ENCODE data around the gene DENND6B. TPM values are rescaled to one million over a fixed set of nuclear protein-coding genes. Genes with fewer than 3 reads are reported as not detected.

DENND6B gene
- total and polyA plus RNA-seq, 4 donors, result 0.86 to 1.2 (median 1.1) TPM

- Histone ChIP-seq H3K27me3 (ENCODE audit: control insufficient read depth in 4 of 4, insufficient read depth in 4 of 4, low read length in 3 of 4) (no peaks in the 10 kb centered on the region), H3K9ac (ENCODE audit: low read depth in 1 of 2, low read length in 2 of 2) (peak overlapping the region in 1 of 2 donors; percentile 57), H3K4me1 (ENCODE audit: control insufficient read depth in 4 of 4, insufficient read depth in 4 of 4, low read length in 3 of 4) (peaks cover 3 to 23% (median 16%) of the 10 kb centered on the region in 4 donors), H3K36me3 (ENCODE audit: control insufficient read depth in 4 of 4, insufficient read depth in 3 of 4, low read depth in 1 of 4, low read length in 3 of 4) (no peaks in the 10 kb centered on the region), H3K27ac (ENCODE audit: low read depth in 1 of 2, low read length in 2 of 2) (peak overlapping the region in 1 of 2 donors; percentile 72), H3K4me3 (ENCODE audit: low read depth in 1 of 3, low read length in 3 of 3) (peak overlapping the region in 1 of 3 donors; percentile 89), H3K9me3 (ENCODE audit: control insufficient read depth in 4 of 4, low read length in 3 of 4) (no peaks in the 10 kb centered on the region)
- 14% methylated on average over 26 of the region's 26 CpGs for WGBS
- peak; percentile 90 for DNase-seq (ENCODE audit: low spot score)
- TF ChIP-seq RXRA (IDR thresholded peaks at IDR 0.05) (peak in 1 of 2 donors; percentile 60), RAD21 (IDR thresholded peaks at IDR 0.05) (peak in 1 of 2 donors; percentile 96), JUND (IDR thresholded peaks at IDR 0.05) (no peak), HNF4A (conservative IDR thresholded peaks at IDR 0.05) (peak in 1 of 2 donors; percentile 24)
- TF ChIP-seq, protein P1, sequence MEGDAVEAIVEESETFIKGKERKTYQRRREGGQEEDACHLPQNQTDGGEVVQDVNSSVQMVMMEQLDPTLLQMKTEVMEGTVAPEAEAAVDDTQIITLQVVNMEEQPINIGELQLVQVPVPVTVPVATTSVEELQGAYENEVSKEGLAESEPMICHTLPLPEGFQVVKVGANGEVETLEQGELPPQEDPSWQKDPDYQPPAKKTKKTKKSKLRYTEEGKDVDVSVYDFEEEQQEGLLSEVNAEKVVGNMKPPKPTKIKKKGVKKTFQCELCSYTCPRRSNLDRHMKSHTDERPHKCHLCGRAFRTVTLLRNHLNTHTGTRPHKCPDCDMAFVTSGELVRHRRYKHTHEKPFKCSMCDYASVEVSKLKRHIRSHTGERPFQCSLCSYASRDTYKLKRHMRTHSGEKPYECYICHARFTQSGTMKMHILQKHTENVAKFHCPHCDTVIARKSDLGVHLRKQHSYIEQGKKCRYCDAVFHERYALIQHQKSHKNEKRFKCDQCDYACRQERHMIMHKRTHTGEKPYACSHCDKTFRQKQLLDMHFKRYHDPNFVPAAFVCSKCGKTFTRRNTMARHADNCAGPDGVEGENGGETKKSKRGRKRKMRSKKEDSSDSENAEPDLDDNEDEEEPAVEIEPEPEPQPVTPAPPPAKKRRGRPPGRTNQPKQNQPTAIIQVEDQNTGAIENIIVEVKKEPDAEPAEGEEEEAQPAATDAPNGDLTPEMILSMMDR (IDR thresholded peaks at IDR 0.05; ENCODE audit: low read depth, low read length, missing input control), result peak; percentile 98
Observed at GRCh38 chr22:50341977-50342650, 15.3 kb upstream of the DENND6B start.

DNA sequence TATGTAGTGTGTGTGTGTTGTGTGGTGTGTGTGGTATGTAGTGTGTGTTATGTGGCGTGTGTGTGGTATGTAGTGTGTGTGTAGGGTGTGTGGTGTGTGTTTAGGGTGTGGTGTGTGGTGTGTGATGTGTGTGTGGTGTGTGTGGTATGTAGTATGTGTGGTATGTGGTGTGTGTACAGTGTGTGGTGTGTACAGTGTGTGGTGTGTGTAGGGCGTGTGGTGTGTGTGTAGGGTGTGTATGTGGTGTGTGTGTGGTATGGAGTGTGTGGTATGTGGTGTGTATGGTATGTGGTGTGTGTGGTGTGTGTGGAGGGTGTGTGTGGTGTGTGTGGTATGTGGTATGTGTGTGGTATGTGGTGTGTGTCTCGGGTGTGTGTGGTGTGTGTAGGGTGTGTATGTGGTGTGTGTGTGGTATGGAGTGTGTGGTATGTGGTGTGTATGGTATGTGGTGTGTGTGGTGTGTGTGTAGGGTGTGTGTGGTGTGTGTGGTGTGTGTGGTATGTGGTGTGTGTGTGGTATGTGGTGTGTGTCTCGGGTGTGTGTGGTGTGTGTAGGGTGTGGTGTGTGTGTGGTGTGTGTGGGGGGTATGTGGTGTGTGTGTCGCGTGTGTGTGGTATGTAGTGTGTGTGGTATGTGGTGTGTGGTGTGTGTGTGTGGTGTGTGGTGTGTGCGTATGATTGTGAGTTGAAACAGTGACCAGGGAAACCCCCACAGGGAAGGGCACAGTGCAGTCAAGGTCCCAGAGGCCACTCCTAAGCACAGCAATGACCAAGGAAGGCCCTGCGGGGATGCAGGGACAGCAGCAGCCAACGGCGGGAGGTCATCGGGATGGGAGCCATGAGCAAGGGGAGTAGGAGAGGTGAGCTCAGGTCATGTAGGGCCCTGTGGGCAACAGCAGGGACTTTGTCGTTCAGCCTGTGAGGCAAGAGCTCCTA is 13.4 kb upstream of the DENND6B start:
- H3K4me1 ChIP-seq (ENCODE audit: control insufficient read depth in 4 of 4, insufficient read depth in 4 of 4, low read length in 3 of 4), result peaks cover 3 to 20% (median 9%) of the 10 kb centered on the region in 4 donors
- no peak for TF ChIP-seq JUND (IDR thresholded peaks at IDR 0.05)
- TF ChIP-seq, protein P1 (IDR thresholded peaks at IDR 0.05; ENCODE audit: low read depth, low read length, missing input control), result no peak
- TF ChIP-seq EGR1 (IDR thresholded peaks at IDR 0.05; ENCODE audit: low read depth in 2 of 2), result no peak
- no peak for TF ChIP-seq RAD21 (IDR thresholded peaks at IDR 0.05)
- no peak for TF ChIP-seq GABPA (IDR thresholded peaks at IDR 0.05 in 1 of 2, conservative IDR thresholded peaks at IDR 0.05 in 1 of 2)
- no peak for TF ChIP-seq FOXA2 (IDR thresholded peaks at IDR 0.05)
- no peak for TF ChIP-seq REST (IDR thresholded peaks at IDR 0.05)
- no peak for TF ChIP-seq TAF1 (conservative IDR thresholded peaks at IDR 0.05)
- TF ChIP-seq ATF3 (IDR thresholded peaks at IDR 0.05), result no peak
- TF ChIP-seq, protein P2, sequence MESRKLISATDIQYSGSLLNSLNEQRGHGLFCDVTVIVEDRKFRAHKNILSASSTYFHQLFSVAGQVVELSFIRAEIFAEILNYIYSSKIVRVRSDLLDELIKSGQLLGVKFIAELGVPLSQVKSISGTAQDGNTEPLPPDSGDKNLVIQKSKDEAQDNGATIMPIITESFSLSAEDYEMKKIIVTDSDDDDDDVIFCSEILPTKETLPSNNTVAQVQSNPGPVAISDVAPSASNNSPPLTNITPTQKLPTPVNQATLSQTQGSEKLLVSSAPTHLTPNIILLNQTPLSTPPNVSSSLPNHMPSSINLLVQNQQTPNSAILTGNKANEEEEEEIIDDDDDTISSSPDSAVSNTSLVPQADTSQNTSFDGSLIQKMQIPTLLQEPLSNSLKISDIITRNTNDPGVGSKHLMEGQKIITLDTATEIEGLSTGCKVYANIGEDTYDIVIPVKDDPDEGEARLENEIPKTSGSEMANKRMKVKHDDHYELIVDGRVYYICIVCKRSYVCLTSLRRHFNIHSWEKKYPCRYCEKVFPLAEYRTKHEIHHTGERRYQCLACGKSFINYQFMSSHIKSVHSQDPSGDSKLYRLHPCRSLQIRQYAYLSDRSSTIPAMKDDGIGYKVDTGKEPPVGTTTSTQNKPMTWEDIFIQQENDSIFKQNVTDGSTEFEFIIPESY (IDR thresholded peaks at IDR 0.05), result no peak
- TF ChIP-seq, protein P3, sequence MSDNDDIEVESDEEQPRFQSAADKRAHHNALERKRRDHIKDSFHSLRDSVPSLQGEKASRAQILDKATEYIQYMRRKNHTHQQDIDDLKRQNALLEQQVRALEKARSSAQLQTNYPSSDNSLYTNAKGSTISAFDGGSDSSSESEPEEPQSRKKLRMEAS (IDR thresholded peaks at IDR 0.05), result no peak
- TF ChIP-seq HNF4G (IDR thresholded peaks at IDR 0.05), result no peak
- no peak for TF ChIP-seq NR2F2 (IDR thresholded peaks at IDR 0.05)
- no peak for TF ChIP-seq YY1 (IDR thresholded peaks at IDR 0.05)
- TF ChIP-seq SP1 (IDR thresholded peaks at IDR 0.05), result no peak
- no peak for TF ChIP-seq RXRA (IDR thresholded peaks at IDR 0.05)
- no peak overlapping the region for H3K4me3 ChIP-seq (ENCODE audit: low read depth in 1 of 3, low read length in 3 of 3)
- H3K9ac ChIP-seq (ENCODE audit: low read depth in 1 of 2, low read length in 2 of 2), result no peak overlapping the region
- no peak overlapping the region for H3K27ac ChIP-seq (ENCODE audit: low read depth in 1 of 2, low read length in 2 of 2)
- no peaks in the 10 kb centered on the region for H3K9me3 ChIP-seq (ENCODE audit: control insufficient read depth in 4 of 4, low read length in 3 of 4)
- WGBS, result 63% methylated on average over 12 of the region's 12 CpGs
- H3K27me3 ChIP-seq (ENCODE audit: control insufficient read depth in 4 of 4, insufficient read depth in 4 of 4, low read length in 3 of 4), result no peaks in the 10 kb centered on the region
- DNase-seq (ENCODE audit: low spot score), result no peak
- H3K36me3 ChIP-seq (ENCODE audit: control insufficient read depth in 4 of 4, insufficient read depth in 3 of 4, low read depth in 1 of 4, low read length in 3 of 4), result no peaks in the 10 kb centered on the region

All from liver (tissue), 9 donors.